HL-60 (cell line): ENCODE measurements around the gene CIP2A.

ENCODE experiments used
- DNase-seq, 2 experiments: peaks; one replicate each; pipeline ENCODE4 v3.0.0-alpha.2; 2010 to 2020; ENCODE audit warnings: low read depth in 1 of 2, low spot score in 1 of 2
- H3K27ac ChIP-seq: fragments of 250-450 bp; sonication (Bioruptor Pico); replicated peaks from 2 replicates; pipeline ENCODE4 v1.5.1; 2020; ENCODE audit warnings: mild to moderate bottlenecking, moderate library complexity
- H3K27me3 ChIP-seq: fragments of 250-450 bp; sonication (Bioruptor Pico); 2 replicates; pipeline ENCODE4 v1.5.1; 2021; ENCODE audit warnings: mild to moderate bottlenecking, moderate library complexity; ENCODE audit not compliant: insufficient read depth, poor library complexity, severe bottlenecking
- H3K4me3 ChIP-seq: replicated peaks from 2 replicates; pipeline ENCODE4 v1.5.1; 2011; ENCODE audit warnings: mild to moderate bottlenecking, control low read depth, low read length; ENCODE audit not compliant: insufficient read depth
- GABPA ChIP-seq: IDR thresholded peaks from 2 replicates; pipeline ENCODE4 v1.6.1; 2012; ENCODE audit warnings: low read depth
- POLR2AphosphoS5 ChIP-seq: IDR thresholded peaks from 2 replicates; pipeline ENCODE4 v1.6.1; 2012; ENCODE audit warnings: low read depth
- SPI1 ChIP-seq: IDR thresholded peaks from 2 replicates; pipeline ENCODE4 v1.6.1; 2012; ENCODE audit warnings: low read depth, mild to moderate bottlenecking, borderline replicate concordance
- TF ChIP-seq, protein P1 (sequence below): IDR thresholded peaks from one replicate; pipeline ENCODE4 v1.5.1; 2011; ENCODE audit warnings: low read length, control low read depth, inconsistent platforms; ENCODE audit not compliant: insufficient read depth
- TF ChIP-seq, protein P2 (sequence below): IDR thresholded peaks from 2 replicates; pipeline ENCODE4 v1.6.1; 2012; ENCODE audit warnings: low read depth; ENCODE audit not compliant: insufficient replicate concordance

The CIP2A gene

DNA sequence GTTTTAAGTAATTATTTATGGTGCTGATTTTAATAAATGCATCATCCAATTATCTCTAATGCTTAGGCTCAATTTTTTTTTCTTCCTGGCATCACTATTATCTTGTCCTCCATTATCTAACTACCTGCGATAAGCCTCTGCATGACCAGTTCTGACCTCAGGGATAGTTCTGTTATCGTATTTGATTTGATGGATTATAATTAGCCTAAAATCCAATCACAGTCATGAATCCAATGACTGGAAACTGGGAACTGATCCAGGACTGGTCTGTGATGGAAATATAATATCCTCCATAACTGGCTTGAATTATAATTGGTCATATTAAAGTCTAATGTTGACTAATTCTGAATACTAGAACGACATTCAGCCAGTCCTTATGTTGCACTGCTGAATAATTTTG, 80.0 kb downstream of the CIP2A start:
- H3K27ac ChIP-seq, result no peak overlapping the region
- H3K27me3 ChIP-seq, result no peaks in the 10 kb centered on the region
- no peak overlapping the region for H3K4me3 ChIP-seq
- TF ChIP-seq SPI1 (no peak), POLR2AphosphoS5 (no peak), GABPA (no peak)
- TF ChIP-seq, protein P1, sequence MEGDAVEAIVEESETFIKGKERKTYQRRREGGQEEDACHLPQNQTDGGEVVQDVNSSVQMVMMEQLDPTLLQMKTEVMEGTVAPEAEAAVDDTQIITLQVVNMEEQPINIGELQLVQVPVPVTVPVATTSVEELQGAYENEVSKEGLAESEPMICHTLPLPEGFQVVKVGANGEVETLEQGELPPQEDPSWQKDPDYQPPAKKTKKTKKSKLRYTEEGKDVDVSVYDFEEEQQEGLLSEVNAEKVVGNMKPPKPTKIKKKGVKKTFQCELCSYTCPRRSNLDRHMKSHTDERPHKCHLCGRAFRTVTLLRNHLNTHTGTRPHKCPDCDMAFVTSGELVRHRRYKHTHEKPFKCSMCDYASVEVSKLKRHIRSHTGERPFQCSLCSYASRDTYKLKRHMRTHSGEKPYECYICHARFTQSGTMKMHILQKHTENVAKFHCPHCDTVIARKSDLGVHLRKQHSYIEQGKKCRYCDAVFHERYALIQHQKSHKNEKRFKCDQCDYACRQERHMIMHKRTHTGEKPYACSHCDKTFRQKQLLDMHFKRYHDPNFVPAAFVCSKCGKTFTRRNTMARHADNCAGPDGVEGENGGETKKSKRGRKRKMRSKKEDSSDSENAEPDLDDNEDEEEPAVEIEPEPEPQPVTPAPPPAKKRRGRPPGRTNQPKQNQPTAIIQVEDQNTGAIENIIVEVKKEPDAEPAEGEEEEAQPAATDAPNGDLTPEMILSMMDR, result no peak
- TF ChIP-seq, protein P2, sequence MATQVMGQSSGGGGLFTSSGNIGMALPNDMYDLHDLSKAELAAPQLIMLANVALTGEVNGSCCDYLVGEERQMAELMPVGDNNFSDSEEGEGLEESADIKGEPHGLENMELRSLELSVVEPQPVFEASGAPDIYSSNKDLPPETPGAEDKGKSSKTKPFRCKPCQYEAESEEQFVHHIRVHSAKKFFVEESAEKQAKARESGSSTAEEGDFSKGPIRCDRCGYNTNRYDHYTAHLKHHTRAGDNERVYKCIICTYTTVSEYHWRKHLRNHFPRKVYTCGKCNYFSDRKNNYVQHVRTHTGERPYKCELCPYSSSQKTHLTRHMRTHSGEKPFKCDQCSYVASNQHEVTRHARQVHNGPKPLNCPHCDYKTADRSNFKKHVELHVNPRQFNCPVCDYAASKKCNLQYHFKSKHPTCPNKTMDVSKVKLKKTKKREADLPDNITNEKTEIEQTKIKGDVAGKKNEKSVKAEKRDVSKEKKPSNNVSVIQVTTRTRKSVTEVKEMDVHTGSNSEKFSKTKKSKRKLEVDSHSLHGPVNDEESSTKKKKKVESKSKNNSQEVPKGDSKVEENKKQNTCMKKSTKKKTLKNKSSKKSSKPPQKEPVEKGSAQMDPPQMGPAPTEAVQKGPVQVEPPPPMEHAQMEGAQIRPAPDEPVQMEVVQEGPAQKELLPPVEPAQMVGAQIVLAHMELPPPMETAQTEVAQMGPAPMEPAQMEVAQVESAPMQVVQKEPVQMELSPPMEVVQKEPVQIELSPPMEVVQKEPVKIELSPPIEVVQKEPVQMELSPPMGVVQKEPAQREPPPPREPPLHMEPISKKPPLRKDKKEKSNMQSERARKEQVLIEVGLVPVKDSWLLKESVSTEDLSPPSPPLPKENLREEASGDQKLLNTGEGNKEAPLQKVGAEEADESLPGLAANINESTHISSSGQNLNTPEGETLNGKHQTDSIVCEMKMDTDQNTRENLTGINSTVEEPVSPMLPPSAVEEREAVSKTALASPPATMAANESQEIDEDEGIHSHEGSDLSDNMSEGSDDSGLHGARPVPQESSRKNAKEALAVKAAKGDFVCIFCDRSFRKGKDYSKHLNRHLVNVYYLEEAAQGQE, result no peak
- DNase-seq, result no peak

DNA sequence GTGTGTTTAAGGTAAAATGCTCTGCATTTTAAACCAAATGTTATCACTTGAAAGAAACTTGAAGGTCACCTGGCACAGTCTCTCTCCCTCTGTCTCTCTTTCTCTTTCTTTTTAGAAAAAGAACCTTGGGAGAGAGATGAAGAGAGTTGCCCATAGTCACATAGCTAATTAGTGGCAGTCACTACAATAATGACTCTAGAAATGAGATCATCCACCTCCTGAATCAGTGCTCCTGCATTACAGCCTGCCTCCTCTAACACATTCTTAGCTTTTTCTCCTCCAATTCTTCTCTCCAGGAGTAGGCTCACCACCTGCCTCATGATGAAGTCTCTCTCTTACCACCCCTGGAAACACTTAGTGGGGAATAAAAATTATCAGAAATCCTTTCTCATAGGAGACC, 81.3 kb downstream of the CIP2A start:
- no peak overlapping the region for H3K27ac ChIP-seq
- TF ChIP-seq, protein P2, result no peak
- no peak for TF ChIP-seq POLR2AphosphoS5
- no peak for TF ChIP-seq GABPA
- TF ChIP-seq, protein P1, result no peak
- TF ChIP-seq SPI1, result no peak

DNA sequence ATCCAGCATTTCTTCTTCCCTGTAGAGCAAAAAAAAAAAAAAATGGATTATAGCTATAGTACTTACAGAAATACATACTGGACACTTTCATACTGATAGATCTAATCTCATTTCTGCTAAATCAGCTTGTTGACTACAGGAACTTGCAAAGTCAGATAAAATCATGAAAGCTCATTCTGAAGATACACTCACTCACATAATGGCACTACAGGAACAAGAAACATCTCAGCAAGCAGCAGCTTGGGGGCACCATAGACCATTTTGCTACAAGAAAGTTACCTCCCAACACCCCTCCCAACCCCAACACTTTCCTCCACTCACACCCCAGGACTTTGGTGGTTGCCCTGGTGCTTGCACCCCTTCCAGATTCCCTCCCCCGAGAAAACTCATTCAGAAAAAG, 83.4 kb downstream of the CIP2A start:
- TF ChIP-seq, protein P2, result no peak
- TF ChIP-seq, protein P1, result no peak
- no peak for TF ChIP-seq POLR2AphosphoS5
- TF ChIP-seq GABPA, result no peak
- no peak for TF ChIP-seq SPI1
- no peaks in the 10 kb centered on the region for H3K27me3 ChIP-seq
- no peak for DNase-seq
- H3K4me3 ChIP-seq, result no peak overlapping the region
- no peak overlapping the region for H3K27ac ChIP-seq

More for the DNA sequence above, 81.3 kb downstream of the CIP2A start:
- Histone ChIP-seq H3K27me3 (no peaks in the 10 kb centered on the region), H3K4me3 (no peak overlapping the region)
- DNase-seq, result no peak
